GM13976 (cell line): ENCODE data around the gene TNFRSF25.

Source experiments
- DNase-seq: peaks from one replicate; pipeline ENCODE4 v3.0.0; 2012; ENCODE audit warnings: low spot score
- CTCF ChIP-seq: IDR thresholded peaks from 2 replicates; pipeline ENCODE4 v1.5.1; 2012; ENCODE audit warnings: borderline replicate concordance, mild to moderate bottlenecking; ENCODE audit not compliant: insufficient read depth; ENCODE audit errors: extremely low read depth, missing control alignments, control extremely low read depth
- in situ Hi-C: fragments of 300-500 bp; cut with MboI; formaldehyde crosslinking; loops from one replicate; pipeline ENCODE4 v1.12.0; 2022; ENCODE audit warnings: low sequenced_read_pairs, mixed read lengths, inconsistent platforms; ENCODE audit not compliant: unreplicated experiment

Gene TNFRSF25

GRCh38 chr1:6483017-6483760 is 17.2 kb upstream of the TNFRSF25 start:
- in situ Hi-C loops, result no loop called here
- no peak for TF ChIP-seq CTCF
- DNase-seq, result no peak

- DNase-seq, result no peak
- no peak for TF ChIP-seq CTCF
- in situ Hi-C loops, result no loop called here
These were observed 15.8 kb upstream of the TNFRSF25 start for GRCh38 chr1:6481820-6482219.

GRCh38 chr1:6477039-6477820 is 11.3 kb upstream of the TNFRSF25 start:
- TF ChIP-seq CTCF, result no peak
- in situ Hi-C loops, result no loop called here
- no peak for DNase-seq

GRCh38 chr1:6476483-6476882 is 10.5 kb upstream of the TNFRSF25 start:
- TF ChIP-seq CTCF, result no peak
- in situ Hi-C loops, result no loop called here
- DNase-seq, result no peak

GRCh38 chr1:6475381-6476133 is 9.6 kb upstream of the TNFRSF25 start:
- DNase-seq, result peak; percentile 92
- in situ Hi-C loops, result no loop called here
- peak; percentile 90 for TF ChIP-seq CTCF

DNA sequence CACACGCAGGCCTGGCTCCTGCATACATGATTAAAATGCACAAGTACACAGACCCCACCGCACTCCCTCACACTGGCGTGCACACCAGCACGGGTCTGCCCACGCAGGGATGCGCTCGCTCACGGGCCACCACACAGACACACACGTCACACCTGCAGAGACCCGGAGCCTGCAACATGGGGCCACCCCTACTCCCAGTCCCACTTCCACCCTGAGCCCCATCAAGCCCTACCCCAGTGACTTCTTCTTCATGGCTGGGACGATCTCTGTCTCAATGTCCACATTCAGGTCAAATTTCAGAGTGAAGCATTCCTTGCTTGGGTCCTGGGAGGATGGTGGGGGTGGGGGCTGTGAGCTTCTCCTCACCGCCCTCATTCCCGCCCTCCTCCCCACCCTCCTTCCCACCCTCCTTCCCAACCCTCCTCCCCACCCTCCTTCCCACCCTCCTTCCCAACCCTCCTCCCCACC is 8.9 kb upstream of the TNFRSF25 start:
- no peak for TF ChIP-seq CTCF
- DNase-seq, result no peak
- in situ Hi-C loops, result no loop called here
